ENCODE measurements around the gene BCOR. TPM values are rescaled to one million over a fixed set of nuclear protein-coding genes. Genes with fewer than 3 reads are reported as not detected.
A peak's percentile ranks its signal among the peaks of the same experiment; 100 is the strongest.

BCOR gene
- total RNA-seq, 2 experiments from 2014 or later, result 26.1 to 26.3 TPM

GRCh38 chrX:40122487-40122886 lies 24.7 kb upstream of the BCOR start:
- H3K36me3 Mint-ChIP-seq (ENCODE audit: low read depth), result no peaks in the 10 kb centered on the region
- H3K9me3 ChIP-seq (ENCODE audit: control insufficient read depth in 1 of 2, insufficient read depth in 1 of 2, low read length in 2 of 2), result no peaks in the 10 kb centered on the region
- H3K27ac ChIP-seq (ENCODE audit: low read depth in 1 of 2, low read length in 2 of 2), result no peak overlapping the region
- H3K4me1 Mint-ChIP-seq (ENCODE audit: low read depth), result peaks cover 8% of the 10 kb centered on the region
- no peaks in the 10 kb centered on the region for H3K27me3 Mint-ChIP-seq
- ChIA-PET CTCF (no interaction called here), POLR2A (no interaction called here)
- H3K36me3 ChIP-seq (ENCODE audit: insufficient read depth, low read length), result no peaks in the 10 kb centered on the region
- H3K4me1 ChIP-seq (ENCODE audit: insufficient read depth, low read length), result peaks cover 4% of the 10 kb centered on the region
- ATAC-seq (ENCODE audit: poor library complexity), result no peak
- no peaks in the 10 kb centered on the region for H3K27me3 ChIP-seq (ENCODE audit: control insufficient read depth in 1 of 2, insufficient read depth in 2 of 2, low read length in 2 of 2)
- intact Hi-C loops (cut with DNase I, micrococcal nuclease), result no loop called here
- no peak overlapping the region for H3K4me3 ChIP-seq (ENCODE audit: low read length)
- no peak overlapping the region for H3K27ac Mint-ChIP-seq
- TF ChIP-seq, protein P1, sequence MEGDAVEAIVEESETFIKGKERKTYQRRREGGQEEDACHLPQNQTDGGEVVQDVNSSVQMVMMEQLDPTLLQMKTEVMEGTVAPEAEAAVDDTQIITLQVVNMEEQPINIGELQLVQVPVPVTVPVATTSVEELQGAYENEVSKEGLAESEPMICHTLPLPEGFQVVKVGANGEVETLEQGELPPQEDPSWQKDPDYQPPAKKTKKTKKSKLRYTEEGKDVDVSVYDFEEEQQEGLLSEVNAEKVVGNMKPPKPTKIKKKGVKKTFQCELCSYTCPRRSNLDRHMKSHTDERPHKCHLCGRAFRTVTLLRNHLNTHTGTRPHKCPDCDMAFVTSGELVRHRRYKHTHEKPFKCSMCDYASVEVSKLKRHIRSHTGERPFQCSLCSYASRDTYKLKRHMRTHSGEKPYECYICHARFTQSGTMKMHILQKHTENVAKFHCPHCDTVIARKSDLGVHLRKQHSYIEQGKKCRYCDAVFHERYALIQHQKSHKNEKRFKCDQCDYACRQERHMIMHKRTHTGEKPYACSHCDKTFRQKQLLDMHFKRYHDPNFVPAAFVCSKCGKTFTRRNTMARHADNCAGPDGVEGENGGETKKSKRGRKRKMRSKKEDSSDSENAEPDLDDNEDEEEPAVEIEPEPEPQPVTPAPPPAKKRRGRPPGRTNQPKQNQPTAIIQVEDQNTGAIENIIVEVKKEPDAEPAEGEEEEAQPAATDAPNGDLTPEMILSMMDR (IDR thresholded peaks at IDR 0.05), result no peak
- no peak overlapping the region for H3K4me3 Mint-ChIP-seq
- no peak for DNase-seq
- H3K9me3 Mint-ChIP-seq, result no peaks in the 10 kb centered on the region

- Histone ChIP-seq H3K27me3 (ENCODE audit: control insufficient read depth in 1 of 2, insufficient read depth in 2 of 2, low read length in 2 of 2) (no peaks in the 10 kb centered on the region), H3K4me3 (ENCODE audit: low read length) (no peak overlapping the region), H3K27ac (ENCODE audit: low read depth in 1 of 2, low read length in 2 of 2) (no peak overlapping the region), H3K36me3 (ENCODE audit: insufficient read depth, low read length) (no peaks in the 10 kb centered on the region), H3K9me3 (ENCODE audit: control insufficient read depth in 1 of 2, insufficient read depth in 1 of 2, low read length in 2 of 2) (no peaks in the 10 kb centered on the region), H3K4me1 (ENCODE audit: insufficient read depth, low read length) (no peaks in the 10 kb centered on the region)
- Mint-ChIP-seq H3K27me3 (no peaks in the 10 kb centered on the region), H3K9me3 (no peaks in the 10 kb centered on the region), H3K36me3 (ENCODE audit: low read depth) (no peaks in the 10 kb centered on the region), H3K4me1 (ENCODE audit: low read depth) (no peaks in the 10 kb centered on the region), H3K27ac (no peak overlapping the region), H3K4me3 (no peak overlapping the region)
- no peak for ATAC-seq (ENCODE audit: poor library complexity)
- ChIA-PET POLR2A (no interaction called here), CTCF (no interaction called here)
- intact Hi-C loops (cut with DNase I, micrococcal nuclease), result no loop called here
- TF ChIP-seq, protein P1 (IDR thresholded peaks at IDR 0.05), result no peak
- DNase-seq, result no peak
Measured at GRCh38 chrX:40121618-40122017, 23.9 kb upstream of the BCOR start.

GRCh38 chrX:40120838-40121580 lies 23.3 kb upstream of the BCOR start:
- H3K27ac ChIP-seq (ENCODE audit: low read depth in 1 of 2, low read length in 2 of 2), result no peak overlapping the region
- POLR2A ChIA-PET, result no interaction called here
- CTCF ChIA-PET, result no interaction called here
- Mint-ChIP-seq H3K4me3 (no peak overlapping the region), H3K9me3 (no peaks in the 10 kb centered on the region), H3K4me1 (ENCODE audit: low read depth) (no peaks in the 10 kb centered on the region), H3K27me3 (no peaks in the 10 kb centered on the region), H3K36me3 (ENCODE audit: low read depth) (no peaks in the 10 kb centered on the region), H3K27ac (no peak overlapping the region)
- DNase-seq, result peak in 1 of 14 experiments; percentile 35
- ATAC-seq (ENCODE audit: poor library complexity), result no peak
- H3K4me3 ChIP-seq (ENCODE audit: low read length), result no peak overlapping the region
- no peaks in the 10 kb centered on the region for H3K9me3 ChIP-seq (ENCODE audit: control insufficient read depth in 1 of 2, insufficient read depth in 1 of 2, low read length in 2 of 2)
- intact Hi-C loops (cut with DNase I, micrococcal nuclease), result no loop called here
- TF ChIP-seq, protein P1 (IDR thresholded peaks at IDR 0.05), result no peak
- H3K27me3 ChIP-seq (ENCODE audit: control insufficient read depth in 1 of 2, insufficient read depth in 2 of 2, low read length in 2 of 2), result no peaks in the 10 kb centered on the region
- no peaks in the 10 kb centered on the region for H3K4me1 ChIP-seq (ENCODE audit: insufficient read depth, low read length)
- H3K36me3 ChIP-seq (ENCODE audit: insufficient read depth, low read length), result no peaks in the 10 kb centered on the region
